CD14-positive monocyte (primary cell): Measurements from ENCODE around the gene GPS1. TPM values are rescaled to one million over a fixed set of nuclear protein-coding genes. Genes with fewer than 3 reads are reported as not detected.

Source experiments
- DNase-seq, 3 donors: peaks; one replicate each; pipeline ENCODE4 v3.0.0-alpha.2; 2011 to 2022
- H2AFZ ChIP-seq: 2 replicates; pipeline ENCODE4 v1.6.0; 2012; ENCODE audit warnings: mild to moderate bottlenecking, low read depth, low read length, inconsistent platforms; ENCODE audit not compliant: insufficient read depth, poor library complexity, severe bottlenecking
- H3K27ac ChIP-seq, 2 donors: 1 replicate in 1 of 2; 2 replicates in 1 of 2; pipeline ENCODE4 v1.5.1; 2012 to 2013; ENCODE audit warnings: low read length in 2 of 2, control low read depth in 1 of 2, inconsistent platforms in 1 of 2, low read depth in 1 of 2, mild to moderate bottlenecking in 1 of 2
- H3K27me3 ChIP-seq, 2 donors: one replicate each; pipeline versions ENCODE4 v1.6.0 to v1.6.1; 2011 to 2013; ENCODE audit warnings: low read length in 2 of 2; ENCODE audit not compliant: control insufficient read depth in 2 of 2, insufficient read depth in 2 of 2
- H3K36me3 ChIP-seq, 2 donors: replicated peaks in 1 of 2; 1 replicate in 1 of 2; 2 replicates in 1 of 2; pipeline versions ENCODE4 v1.5.1 to v1.6.1; 2012 to 2013; ENCODE audit warnings: low read length in 2 of 2, control low read depth in 1 of 2, inconsistent platforms in 1 of 2, mild to moderate bottlenecking in 1 of 2; ENCODE audit not compliant: insufficient read depth in 2 of 2, control insufficient read depth in 1 of 2
- H3K4me1 ChIP-seq, 2 donors: 1 replicate in 1 of 2; 2 replicates in 1 of 2; pipeline versions ENCODE4 v1.5.1 to v1.6.1; 2012 to 2013; ENCODE audit warnings: low read length in 2 of 2, control low read depth in 1 of 2, inconsistent platforms in 1 of 2, mild to moderate bottlenecking in 1 of 2, moderate library complexity in 1 of 2; ENCODE audit not compliant: insufficient read depth in 2 of 2, control insufficient read depth in 1 of 2
- H3K4me2 ChIP-seq: replicated peaks from 2 replicates; pipeline ENCODE3; 2012; ENCODE audit warnings: low read length, moderate library complexity, mild to moderate bottlenecking; ENCODE audit not compliant: poor library complexity, severe bottlenecking; ENCODE audit errors: extremely low read depth
- H3K4me3 ChIP-seq, 3 experiments: fragments of 200-600 bp in 1 of 3; sonication (generic) in 1 of 3; replicated peaks in 1 of 3; 1 replicate in 2 of 3; 2 replicates in 1 of 3; pipeline ENCODE4 v1.5.1; 2011 to 2013; ENCODE audit warnings: low read length in 3 of 3, mild to moderate bottlenecking in 3 of 3, control low read depth in 2 of 3, low read depth in 2 of 3, inconsistent platforms in 1 of 3, moderate library complexity in 1 of 3
- H3K79me2 ChIP-seq: 2 replicates; pipeline ENCODE4 v1.6.0; 2012; ENCODE audit warnings: mild to moderate bottlenecking, control low read depth, inconsistent platforms, low read length, moderate library complexity; ENCODE audit not compliant: insufficient read depth
- H3K9ac ChIP-seq: 2 replicates; pipeline ENCODE4 v1.6.0; 2017; ENCODE audit warnings: low read length, mild to moderate bottlenecking; ENCODE audit not compliant: insufficient read depth, poor library complexity, severe bottlenecking
- H3K9me3 ChIP-seq, 2 donors: replicated peaks in 1 of 2; 1 replicate in 1 of 2; 2 replicates in 1 of 2; pipeline versions ENCODE4 v1.5.1 to v1.6.1; 2012 to 2013; ENCODE audit warnings: low read length in 2 of 2, control low read depth in 1 of 2; ENCODE audit not compliant: control insufficient read depth in 1 of 2, insufficient read depth in 1 of 2
- H4K20me1 ChIP-seq: 2 replicates; pipeline ENCODE4 v1.6.0; 2012; ENCODE audit warnings: mild to moderate bottlenecking, low read length, control low read depth, moderate library complexity; ENCODE audit not compliant: insufficient read depth
- H3K27ac Mint-ChIP-seq, 7 donors: one replicate each; pipeline ENCODE4 v1.8.0; 2020; ENCODE audit warnings: mild to moderate bottlenecking in 7 of 7, mixed read lengths in 7 of 7, moderate library complexity in 6 of 7, inconsistent platforms in 2 of 7
- H3K27me3 Mint-ChIP-seq, 3 donors: one replicate each; pipeline ENCODE4 v1.8.0; 2021 to 2022; ENCODE audit warnings: low read depth in 3 of 3, mild to moderate bottlenecking in 3 of 3, mixed read lengths in 3 of 3, moderate library complexity in 3 of 3, inconsistent platforms in 1 of 3
- H3K36me3 Mint-ChIP-seq, 2 donors: one replicate each; pipeline ENCODE4 v1.8.0; 2020; ENCODE audit warnings: mixed read lengths in 2 of 2, inconsistent platforms in 1 of 2, mild to moderate bottlenecking in 1 of 2
- H3K4me1 Mint-ChIP-seq: one replicate; pipeline ENCODE4 v1.8.0; 2020; ENCODE audit warnings: mild to moderate bottlenecking, mixed read lengths
- H3K4me3 Mint-ChIP-seq, 2 donors: one replicate each; pipeline ENCODE4 v1.8.0; 2020; ENCODE audit warnings: mild to moderate bottlenecking in 2 of 2, mixed read lengths in 2 of 2, moderate library complexity in 1 of 2
- H3K9me3 Mint-ChIP-seq, 7 donors: one replicate each; pipeline ENCODE4 v1.8.0; 2020 to 2022; ENCODE audit warnings: mixed read lengths in 7 of 7, mild to moderate bottlenecking in 6 of 7, moderate library complexity in 6 of 7, inconsistent platforms in 2 of 7
- CTCF ChIP-seq: fragments of 200-600 bp; IDR thresholded peaks from one replicate; pipeline ENCODE4 v1.8.0; 2022; ENCODE audit warnings: antibody characterized with exemption, mild to moderate bottlenecking
- WGBS: methylation state at CpG from one replicate; pipeline ENCODE4 v1.1.5; 2013; ENCODE audit warnings: missing lambda C conversion rate; ENCODE audit not compliant: insufficient coverage; 5-methylcytosine and 5-hydroxymethylcytosine counted together
- intact Hi-C, 2 donors: fragments of 100-400 bp; cut with micrococcal nuclease; formaldehyde crosslinking; loops; one replicate each; pipeline versions ENCODE4 v1.15.0 to v1.15.1; 2023
- polyA plus RNA-seq, 3 donors: library from polyadenylated mRNA; depleted of rRNA in 1 of 3; unstranded in 2 of 3; stranded (reverse) in 1 of 3; fragments of 300-500 nt in 2 of 3; fragments of >200 nt in 1 of 3; fragmentation: Illumina TruSeq in 2 of 3; gene quantifications; 1 replicate in 2 of 3; 2 replicates in 1 of 3; pipeline ENCODE4 v1.2.3, GENCODE V29; 2012 to 2021

Gene GPS1
- polyA plus RNA-seq, 3 donors = 101 to 130 (median 110) TPM

GRCh38 chr17:82045936-82046484 is 5.7 kb upstream of the GPS1 start:
- no peak overlapping the region for H3K27ac ChIP-seq
- peaks cover 3% of the 10 kb centered on the region for H3K79me2 ChIP-seq
- Mint-ChIP-seq H3K4me1 (peaks cover 13% of the 10 kb centered on the region), H3K9me3 (peaks cover 0 to 2% (median 0%) of the 10 kb centered on the region in 7 donors), H3K27ac (peak overlapping the region in 1 of 7 donors; percentile 3), H3K27me3 (peaks cover 0 to 2% (median 2%) of the 10 kb centered on the region in 3 donors), H3K4me3 (no peak overlapping the region), H3K36me3 (peaks cover 17 to 34% of the 10 kb centered on the region in 2 donors)
- no peaks in the 10 kb centered on the region for H4K20me1 ChIP-seq
- H3K4me3 ChIP-seq = no peak overlapping the region
- H3K4me1 ChIP-seq = peaks cover 7 to 11% of the 10 kb centered on the region in 2 donors
- WGBS = 86% methylated on average over 10 of the region's 14 CpGs
- no peak overlapping the region for H2AFZ ChIP-seq
- no peaks in the 10 kb centered on the region for H3K27me3 ChIP-seq
- H3K36me3 ChIP-seq = peaks cover 20 to 28% of the 10 kb centered on the region in 2 donors
- no peak for DNase-seq
- TF ChIP-seq CTCF = no peak
- no peak overlapping the region for H3K4me2 ChIP-seq
- no peaks in the 10 kb centered on the region for H3K9me3 ChIP-seq
- no peak overlapping the region for H3K9ac ChIP-seq
- intact Hi-C loops = no loop called here

GRCh38 chr17:82046903-82047302 is 4.8 kb upstream of the GPS1 start:
- Mint-ChIP-seq H3K36me3 (peaks cover 17 to 34% of the 10 kb centered on the region in 2 donors), H3K4me3 (no peak overlapping the region), H3K4me1 (peaks cover 9% of the 10 kb centered on the region), H3K9me3 (no peaks in the 10 kb centered on the region), H3K27me3 (peaks cover 0 to 2% (median 1%) of the 10 kb centered on the region in 3 donors), H3K27ac (no peak overlapping the region)
- WGBS = 93% methylated on average over 16 of the region's 21 CpGs
- DNase-seq = no peak
- no peak overlapping the region for H3K9ac ChIP-seq
- peaks cover 3% of the 10 kb centered on the region for H3K79me2 ChIP-seq
- H3K27ac ChIP-seq = no peak overlapping the region
- no peaks in the 10 kb centered on the region for H4K20me1 ChIP-seq
- H3K27me3 ChIP-seq = no peaks in the 10 kb centered on the region
- H3K9me3 ChIP-seq = no peaks in the 10 kb centered on the region
- peaks cover 20 to 28% of the 10 kb centered on the region in 2 donors for H3K36me3 ChIP-seq
- no peak for TF ChIP-seq CTCF
- no peak overlapping the region for H3K4me2 ChIP-seq
- intact Hi-C loops = no loop called here
- peaks cover 8 to 13% of the 10 kb centered on the region in 2 donors for H3K4me1 ChIP-seq
- H2AFZ ChIP-seq = no peak overlapping the region
- no peak overlapping the region for H3K4me3 ChIP-seq
